GM06990 (cell line): ENCODE results near the gene NBR1.

Experiments used
- DNase-seq: peaks from one replicate; pipeline ENCODE4 v3.0.0-alpha.2; 2011; ENCODE audit not compliant: insufficient read length; ENCODE audit errors: extremely low read depth
- H3K27me3 ChIP-seq: replicated peaks from 2 replicates; pipeline ENCODE4 v1.6.0; 2011; ENCODE audit warnings: low read length; ENCODE audit not compliant: control insufficient read depth, insufficient read depth
- H3K36me3 ChIP-seq: 2 replicates; pipeline ENCODE4 v1.5.1; 2011; ENCODE audit warnings: low read length; ENCODE audit not compliant: control insufficient read depth, insufficient read depth
- H3K4me3 ChIP-seq: replicated peaks from 2 replicates; pipeline ENCODE4 v1.5.1; 2011; ENCODE audit warnings: low read depth, mild to moderate bottlenecking, control low read depth, low read length
- TF ChIP-seq, protein P1 (sequence below): IDR thresholded peaks from 2 replicates; pipeline ENCODE4 v1.5.1; 2011; ENCODE audit warnings: low read length, control low read depth, mild to moderate bottlenecking, inconsistent platforms; ENCODE audit not compliant: insufficient read depth, poor library complexity, severe bottlenecking

Gene NBR1

DNA sequence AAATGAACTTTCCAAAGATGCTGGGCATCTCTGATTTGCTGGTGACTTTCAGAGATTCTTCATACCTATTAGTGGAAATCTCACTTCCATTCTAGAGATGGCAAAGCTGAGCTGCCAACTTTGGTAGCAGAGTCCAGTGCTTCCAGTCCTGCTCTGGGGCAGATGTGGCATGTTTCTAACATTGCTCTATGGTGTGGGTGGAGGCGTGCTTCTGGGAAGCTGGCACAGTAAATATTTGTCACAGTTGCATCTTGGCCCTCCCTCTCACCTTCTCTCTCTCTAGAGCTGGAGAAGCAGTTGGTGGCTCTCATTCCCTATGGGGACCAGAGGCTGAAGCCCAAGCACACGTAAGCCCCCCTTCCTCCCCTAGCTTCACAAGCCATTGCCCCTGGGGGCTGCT is 42.5 kb downstream of the NBR1 start:
- H3K27me3 ChIP-seq: no peaks in the 10 kb centered on the region
- H3K4me3 ChIP-seq: peak overlapping the region; percentile 78
- peaks cover 21% of the 10 kb centered on the region for H3K36me3 ChIP-seq
- TF ChIP-seq, protein P1, sequence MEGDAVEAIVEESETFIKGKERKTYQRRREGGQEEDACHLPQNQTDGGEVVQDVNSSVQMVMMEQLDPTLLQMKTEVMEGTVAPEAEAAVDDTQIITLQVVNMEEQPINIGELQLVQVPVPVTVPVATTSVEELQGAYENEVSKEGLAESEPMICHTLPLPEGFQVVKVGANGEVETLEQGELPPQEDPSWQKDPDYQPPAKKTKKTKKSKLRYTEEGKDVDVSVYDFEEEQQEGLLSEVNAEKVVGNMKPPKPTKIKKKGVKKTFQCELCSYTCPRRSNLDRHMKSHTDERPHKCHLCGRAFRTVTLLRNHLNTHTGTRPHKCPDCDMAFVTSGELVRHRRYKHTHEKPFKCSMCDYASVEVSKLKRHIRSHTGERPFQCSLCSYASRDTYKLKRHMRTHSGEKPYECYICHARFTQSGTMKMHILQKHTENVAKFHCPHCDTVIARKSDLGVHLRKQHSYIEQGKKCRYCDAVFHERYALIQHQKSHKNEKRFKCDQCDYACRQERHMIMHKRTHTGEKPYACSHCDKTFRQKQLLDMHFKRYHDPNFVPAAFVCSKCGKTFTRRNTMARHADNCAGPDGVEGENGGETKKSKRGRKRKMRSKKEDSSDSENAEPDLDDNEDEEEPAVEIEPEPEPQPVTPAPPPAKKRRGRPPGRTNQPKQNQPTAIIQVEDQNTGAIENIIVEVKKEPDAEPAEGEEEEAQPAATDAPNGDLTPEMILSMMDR: no peak
- DNase-seq: no peak

DNA sequence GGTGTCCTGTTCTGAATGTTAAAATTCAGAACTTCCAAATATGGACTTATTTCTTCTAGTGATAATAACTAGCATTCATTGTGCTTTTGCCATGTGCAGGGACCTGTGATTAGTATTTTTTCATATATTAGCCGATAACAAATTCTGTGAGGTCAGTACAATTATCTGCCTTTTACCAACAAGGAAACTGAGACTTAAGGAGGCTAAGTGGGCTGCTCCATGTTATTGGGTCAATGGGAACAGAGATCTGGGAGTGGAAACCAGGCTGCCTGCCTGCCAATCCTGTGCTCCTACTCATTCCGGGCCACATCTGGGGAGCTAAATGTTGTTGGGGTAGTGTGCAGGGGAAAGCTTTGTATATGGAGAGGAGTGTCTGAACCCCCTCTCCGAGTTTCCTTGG is 44.3 kb downstream of the NBR1 start:
- H3K36me3 ChIP-seq: peaks cover 24% of the 10 kb centered on the region
- TF ChIP-seq, protein P1: no peak

DNA sequence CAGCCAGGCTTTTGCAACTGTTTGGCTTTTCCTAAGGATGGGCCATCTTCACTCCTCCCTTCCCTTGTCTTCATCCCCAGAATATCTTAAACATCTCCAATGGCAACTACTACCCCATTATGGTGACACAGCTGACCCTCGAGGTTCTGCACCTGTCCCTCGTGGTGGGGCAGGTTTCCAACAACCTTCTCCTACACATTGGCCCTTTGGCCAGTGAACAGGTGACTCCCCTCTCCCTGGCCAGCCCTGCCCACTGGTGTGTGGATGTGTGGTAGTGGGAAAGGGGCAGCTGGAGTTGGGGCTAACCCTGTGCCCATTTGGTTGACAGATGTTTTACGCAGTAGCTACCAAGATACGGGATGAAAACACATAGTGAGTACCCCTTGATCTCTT is 45.4 kb downstream of the NBR1 start:
- DNase-seq: no peak
- no peaks in the 10 kb centered on the region for H3K27me3 ChIP-seq
- no peak overlapping the region for H3K4me3 ChIP-seq
- peaks cover 28% of the 10 kb centered on the region for H3K36me3 ChIP-seq
- TF ChIP-seq, protein P1: no peak

More for the DNA sequence above, 44.3 kb downstream of the NBR1 start:
- Histone ChIP-seq H3K4me3 (no peak overlapping the region), H3K27me3 (no peaks in the 10 kb centered on the region)
- DNase-seq: no peak

DNA sequence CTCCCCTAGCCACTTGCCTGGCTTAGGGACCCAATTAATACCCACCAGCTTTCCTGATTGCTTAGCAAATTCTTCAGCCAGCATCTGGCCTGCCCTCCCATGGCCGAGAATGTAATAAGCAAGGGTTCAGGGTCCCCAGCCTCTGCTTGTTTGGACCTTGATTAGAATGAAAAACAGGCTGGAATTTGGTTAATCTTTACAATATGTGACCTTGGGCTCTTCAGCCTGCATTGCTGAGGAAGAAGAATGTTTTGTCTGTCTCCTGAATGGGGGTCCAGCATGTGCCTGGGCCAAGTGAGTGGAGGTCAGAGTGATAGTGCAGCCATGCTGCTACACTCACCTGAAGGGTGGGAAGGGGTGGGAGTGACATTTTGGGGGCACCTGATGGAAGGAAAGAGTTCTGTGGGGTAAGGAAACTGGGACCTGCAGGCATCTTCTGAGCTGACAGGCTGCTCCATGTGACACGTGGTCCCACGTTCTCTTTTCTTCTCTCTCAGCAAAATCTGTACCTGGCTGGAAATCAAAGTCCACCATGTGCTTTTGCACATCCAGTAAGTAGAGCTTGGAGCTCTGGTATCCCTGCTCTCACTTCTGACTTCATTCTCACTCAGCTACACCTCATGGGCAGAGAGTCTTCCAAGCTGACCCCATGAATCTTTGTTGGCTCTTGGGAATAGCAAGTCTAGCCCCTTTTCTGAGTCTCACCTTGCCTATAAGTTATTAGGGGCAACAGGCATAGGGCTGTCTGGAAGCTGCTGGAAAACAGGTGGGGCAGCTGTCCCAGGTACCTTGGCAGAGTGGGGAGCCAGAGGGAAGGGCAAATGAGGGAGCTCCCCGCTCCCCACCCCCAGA is 46.0 kb downstream of the NBR1 start:
- DNase-seq: no peak
- peaks cover 28% of the 10 kb centered on the region for H3K36me3 ChIP-seq
- H3K27me3 ChIP-seq: no peaks in the 10 kb centered on the region
- TF ChIP-seq, protein P1: no peak
- no peak overlapping the region for H3K4me3 ChIP-seq

DNA sequence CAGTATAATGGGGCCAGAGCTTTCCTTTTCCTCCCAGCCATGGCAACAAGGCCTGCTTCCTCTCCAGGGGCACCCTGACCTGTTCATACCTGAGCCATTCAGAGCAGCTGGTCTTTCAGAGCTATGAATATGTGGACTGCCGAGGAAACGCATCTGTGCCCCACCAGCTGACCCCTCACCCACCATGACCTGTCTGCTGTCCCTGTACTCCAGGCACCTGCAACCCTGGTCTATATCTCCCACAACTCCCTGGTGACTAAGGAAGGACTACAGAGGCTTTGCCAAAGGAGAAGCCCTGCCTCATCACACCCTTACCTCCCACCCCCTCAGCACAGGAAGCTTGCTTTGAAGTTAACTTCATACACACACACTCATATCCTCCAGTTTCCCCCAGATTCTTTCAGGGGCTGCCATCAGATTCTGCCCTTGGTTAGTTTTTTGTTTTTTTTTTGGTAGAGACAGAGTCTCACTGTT is 46.6 kb downstream of the NBR1 start:
- H3K4me3 ChIP-seq: no peak overlapping the region
- H3K27me3 ChIP-seq: no peaks in the 10 kb centered on the region
- no peak for DNase-seq
- TF ChIP-seq, protein P1: no peak
- H3K36me3 ChIP-seq: peaks cover 28% of the 10 kb centered on the region
